Fibroblast of lung (primary cell): ENCODE measurements around the gene DDTL.

Source experiments
- EZH2 ChIP-seq: IDR thresholded peaks from 2 replicates; pipeline ENCODE4 v1.5.1; 2012; ENCODE audit warnings: low read length, control low read depth, mild to moderate bottlenecking; ENCODE audit errors: missing control alignments
- TF ChIP-seq, protein P1 (sequence below), 2 donors: IDR thresholded peaks in 1 of 2; conservative IDR thresholded peaks in 1 of 2; 1 replicate in 1 of 2; 2 replicates in 1 of 2; pipeline ENCODE4 v1.5.1; 2011 to 2012; ENCODE audit warnings: low read length in 2 of 2, control low read depth in 1 of 2, inconsistent platforms in 1 of 2, low read depth in 1 of 2, mild to moderate bottlenecking in 1 of 2

- TF ChIP-seq, protein P1, sequence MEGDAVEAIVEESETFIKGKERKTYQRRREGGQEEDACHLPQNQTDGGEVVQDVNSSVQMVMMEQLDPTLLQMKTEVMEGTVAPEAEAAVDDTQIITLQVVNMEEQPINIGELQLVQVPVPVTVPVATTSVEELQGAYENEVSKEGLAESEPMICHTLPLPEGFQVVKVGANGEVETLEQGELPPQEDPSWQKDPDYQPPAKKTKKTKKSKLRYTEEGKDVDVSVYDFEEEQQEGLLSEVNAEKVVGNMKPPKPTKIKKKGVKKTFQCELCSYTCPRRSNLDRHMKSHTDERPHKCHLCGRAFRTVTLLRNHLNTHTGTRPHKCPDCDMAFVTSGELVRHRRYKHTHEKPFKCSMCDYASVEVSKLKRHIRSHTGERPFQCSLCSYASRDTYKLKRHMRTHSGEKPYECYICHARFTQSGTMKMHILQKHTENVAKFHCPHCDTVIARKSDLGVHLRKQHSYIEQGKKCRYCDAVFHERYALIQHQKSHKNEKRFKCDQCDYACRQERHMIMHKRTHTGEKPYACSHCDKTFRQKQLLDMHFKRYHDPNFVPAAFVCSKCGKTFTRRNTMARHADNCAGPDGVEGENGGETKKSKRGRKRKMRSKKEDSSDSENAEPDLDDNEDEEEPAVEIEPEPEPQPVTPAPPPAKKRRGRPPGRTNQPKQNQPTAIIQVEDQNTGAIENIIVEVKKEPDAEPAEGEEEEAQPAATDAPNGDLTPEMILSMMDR (conservative IDR thresholded peaks at IDR 0.05 in 1 of 2, IDR thresholded peaks at IDR 0.05 in 1 of 2; ENCODE audit: low read depth in 1 of 2, low read length in 2 of 2): no peak
- no peak for TF ChIP-seq EZH2
Observed at GRCh38 chr22:24005201-24005600, 38.5 kb downstream of the DDTL start, which contains the start of gene GSTT4.
